Activated CD8-positive, alpha-beta memory T cell treated with anti-CD3 and anti-CD28 coated beads for 1 hour (primary cell): ENCODE data around the gene GREB1.

Experiments used
- DNase-seq, 2 donors: peaks; one replicate each; pipeline ENCODE4 v3.0.0-alpha.2; 2020; ENCODE audit warnings: low read depth in 1 of 2; ENCODE audit errors: extremely low read depth in 1 of 2

Gene GREB1

DNA sequence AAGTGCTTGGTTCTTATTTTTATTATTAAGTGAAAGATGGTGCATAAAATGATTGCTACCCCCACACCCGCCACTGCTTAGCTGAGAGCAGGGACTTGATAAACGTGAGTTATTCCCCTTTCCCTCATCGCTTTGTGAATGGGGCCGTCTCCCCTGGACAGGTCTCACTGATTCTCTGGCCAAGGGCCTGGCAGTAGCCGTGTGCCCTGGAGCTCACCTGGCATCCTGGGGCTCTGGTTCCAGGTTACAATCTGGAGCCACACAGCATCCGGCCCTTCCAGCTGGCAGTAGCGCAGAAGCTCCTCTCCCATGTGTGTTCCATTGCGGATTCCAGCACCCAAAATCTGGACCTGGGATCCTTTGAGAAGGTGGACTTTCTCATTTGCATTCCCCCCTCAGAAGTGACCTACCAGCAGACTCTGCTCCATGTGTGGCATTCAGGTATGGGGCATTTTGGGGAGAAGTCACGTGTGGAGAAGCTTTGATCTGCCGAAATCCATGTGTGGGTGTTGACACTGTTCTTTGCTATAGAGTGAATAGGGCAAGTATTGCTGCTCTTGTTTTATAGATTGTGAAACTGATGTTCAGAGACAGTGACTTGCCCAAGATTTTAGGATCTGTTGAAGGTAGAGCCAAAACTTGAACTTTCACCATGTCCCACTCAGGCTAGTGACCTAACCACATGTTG is 63.8 kb downstream of the GREB1 start:
- DNase-seq: no peak

DNA sequence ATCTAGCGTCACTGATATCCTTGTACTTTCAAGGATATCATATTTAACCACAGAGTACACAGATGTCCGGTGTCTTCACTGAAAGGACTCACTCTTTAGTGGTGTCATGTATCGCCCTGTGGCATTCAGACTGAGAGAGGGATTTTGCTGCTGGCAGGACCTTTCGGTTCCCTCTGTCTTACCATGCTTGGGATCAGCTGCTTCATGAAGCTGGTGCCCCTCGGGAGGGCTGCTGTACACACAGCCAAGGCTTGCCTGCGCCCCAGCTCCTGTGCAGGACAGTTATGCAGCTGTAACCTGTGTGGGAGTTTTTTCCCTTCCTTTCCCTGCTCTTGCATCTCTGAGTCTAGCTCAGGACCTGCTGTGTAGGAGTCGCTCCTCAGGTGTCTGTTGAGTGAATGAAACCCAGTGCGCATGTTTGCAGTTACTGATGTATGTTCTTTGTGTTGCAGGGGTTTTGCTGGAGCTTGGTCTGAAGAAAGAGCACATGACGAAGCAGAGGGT is 64.4 kb downstream of the GREB1 start:
- DNase-seq: no peak

DNA sequence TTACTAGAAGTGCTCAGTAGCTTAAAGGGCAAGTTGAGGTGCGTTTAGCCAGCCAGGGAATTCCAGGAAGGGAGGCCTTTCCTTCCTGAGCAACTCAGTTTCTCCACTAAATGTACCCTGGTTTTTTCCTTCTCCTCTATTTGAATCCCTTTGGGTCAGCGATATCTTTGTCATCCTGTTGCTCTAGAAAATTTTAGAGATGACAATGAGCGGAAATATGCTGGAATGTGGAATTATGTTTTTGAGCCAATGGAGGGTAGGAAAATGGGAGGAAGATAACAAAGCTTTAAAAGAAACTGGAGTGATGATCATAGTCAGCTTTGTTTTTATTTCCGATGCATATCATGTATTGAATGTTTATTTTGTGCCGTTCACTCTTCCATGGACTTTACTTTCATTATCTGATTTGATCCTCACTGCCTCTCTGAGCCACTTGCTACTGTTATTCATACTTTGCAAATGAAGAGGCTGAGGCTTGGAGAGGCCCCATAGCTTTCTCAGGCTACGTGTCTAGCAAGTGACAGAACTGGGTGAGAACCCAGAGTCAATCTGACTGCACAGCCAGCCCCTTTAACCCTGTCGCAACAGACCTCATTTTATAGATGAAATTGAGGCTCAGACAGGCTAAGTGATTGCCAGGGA is 68.8 kb downstream of the GREB1 start:
- DNase-seq: no peak

DNA sequence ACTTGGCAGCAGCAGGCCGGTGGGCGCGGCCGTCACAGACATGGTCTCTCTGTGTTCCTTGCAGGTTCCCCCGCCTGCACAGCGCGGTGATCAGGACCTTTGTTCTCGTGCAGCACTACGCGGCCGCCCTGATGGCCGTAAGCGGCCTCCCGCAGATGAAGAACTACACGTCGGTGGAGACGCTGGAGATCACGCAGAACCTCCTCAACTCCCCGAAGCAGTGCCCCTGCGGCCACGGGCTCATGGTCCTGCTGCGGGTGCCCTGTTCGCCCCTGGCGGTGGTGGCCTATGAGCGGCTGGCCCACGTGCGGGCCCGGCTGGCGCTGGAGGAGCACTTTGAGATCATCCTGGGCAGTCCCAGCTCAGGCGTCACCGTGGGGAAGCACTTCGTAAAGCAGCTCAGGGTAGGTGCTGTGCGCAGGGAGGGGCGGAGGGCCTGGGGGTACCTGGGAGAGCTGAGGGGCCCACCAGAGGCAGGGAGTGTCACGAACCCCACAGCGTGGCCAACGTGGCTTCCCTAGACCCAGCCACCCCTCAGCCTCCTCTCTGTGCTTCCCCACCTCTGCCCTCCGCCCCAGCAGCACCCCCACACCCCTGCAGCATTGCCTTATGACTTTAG is 76.9 kb downstream of the GREB1 start:
- no peak for DNase-seq

DNA sequence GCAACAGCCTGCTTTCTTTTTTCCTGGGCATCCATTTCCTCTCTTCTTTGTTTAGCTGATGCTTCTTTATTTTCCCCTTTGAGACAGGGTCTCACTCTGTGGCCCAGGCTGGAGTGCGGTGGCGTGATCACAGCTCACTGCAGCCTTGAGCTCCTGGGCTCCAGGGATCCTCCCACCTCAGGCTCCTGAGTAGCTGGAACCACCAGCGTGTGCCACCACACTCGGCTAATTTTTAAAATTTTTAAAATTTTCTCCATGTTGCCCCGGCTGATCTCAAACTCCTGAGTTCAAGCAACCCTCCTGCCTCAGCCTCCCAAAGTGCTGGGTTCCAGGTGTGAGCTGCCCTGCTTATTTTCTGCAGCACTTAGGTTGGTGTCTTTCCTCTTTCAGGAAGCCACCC is 77.4 kb downstream of the GREB1 start:
- no peak for DNase-seq

DNA sequence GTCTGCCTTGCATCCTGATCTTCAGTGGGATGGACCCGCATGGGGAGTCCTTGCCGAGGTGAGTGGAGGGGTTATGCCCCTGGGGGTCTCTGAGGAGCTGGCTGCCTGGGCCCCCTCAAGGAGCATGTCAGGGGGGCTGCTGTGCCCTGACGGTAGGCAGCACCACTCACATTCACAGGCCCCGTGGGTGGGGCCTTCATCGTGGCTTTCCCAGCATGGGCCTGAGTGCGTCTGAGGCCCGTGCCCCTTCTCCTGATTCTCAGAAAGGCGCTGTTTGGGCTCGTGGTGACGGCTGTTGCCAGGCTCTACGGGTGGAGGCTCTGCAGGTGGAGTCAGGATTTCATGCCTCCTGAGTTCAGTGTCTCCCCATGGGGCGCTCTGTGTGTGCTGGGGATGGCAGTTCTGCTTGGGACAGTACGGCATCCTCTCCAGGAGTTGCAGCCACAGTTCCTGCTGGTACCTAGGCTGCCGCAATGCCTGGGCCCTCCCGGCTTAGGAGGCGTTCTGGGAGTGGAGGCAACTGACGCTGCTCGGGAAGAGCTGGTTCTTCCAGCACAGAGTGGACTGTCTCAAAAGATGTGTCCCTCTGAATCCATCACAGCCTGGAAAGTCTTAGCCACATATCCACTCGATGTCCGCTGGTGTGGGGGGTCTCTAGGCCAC is 78.8 kb downstream of the GREB1 start:
- DNase-seq: no peak

DNA sequence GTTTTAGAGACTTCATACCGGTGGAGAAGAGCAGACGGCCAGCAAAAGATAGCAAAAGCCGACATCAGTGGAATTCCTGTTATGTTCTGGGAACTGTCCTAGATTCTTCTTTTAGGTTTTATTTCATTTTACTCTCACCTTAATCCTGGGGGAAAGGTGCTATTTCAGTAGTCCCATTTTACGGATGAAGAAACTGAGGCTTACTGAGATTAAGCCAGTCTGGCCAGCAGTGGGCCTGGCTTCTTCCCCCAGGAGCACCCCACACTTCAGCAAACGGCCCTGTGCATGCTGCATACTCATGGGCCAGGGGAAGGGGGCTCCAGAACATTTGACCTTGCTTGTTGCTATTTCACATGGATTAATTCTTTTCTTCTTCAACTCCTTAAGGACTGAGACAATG is 79.5 kb downstream of the GREB1 start:
- DNase-seq: no peak

DNA sequence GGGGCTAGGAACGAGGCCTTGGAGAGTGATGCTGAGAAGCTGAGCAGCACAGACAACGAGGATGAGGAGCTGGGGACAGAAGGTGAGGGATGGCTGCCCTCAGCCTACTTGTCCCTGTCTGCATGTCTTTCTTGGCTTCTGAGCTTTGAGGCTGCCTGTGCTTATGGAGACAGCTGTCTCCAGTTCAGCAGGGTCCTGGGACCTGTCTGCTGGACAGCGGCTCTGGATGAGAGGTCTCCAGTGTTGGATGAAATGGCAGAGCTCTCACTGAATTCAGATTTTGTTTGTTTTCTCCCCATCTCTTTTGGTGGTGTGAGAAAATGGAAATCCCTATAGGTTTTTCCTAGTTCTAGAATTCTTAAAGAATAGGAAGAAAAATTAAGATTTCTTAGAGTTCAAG is 81.4 kb downstream of the GREB1 start:
- no peak for DNase-seq

DNA sequence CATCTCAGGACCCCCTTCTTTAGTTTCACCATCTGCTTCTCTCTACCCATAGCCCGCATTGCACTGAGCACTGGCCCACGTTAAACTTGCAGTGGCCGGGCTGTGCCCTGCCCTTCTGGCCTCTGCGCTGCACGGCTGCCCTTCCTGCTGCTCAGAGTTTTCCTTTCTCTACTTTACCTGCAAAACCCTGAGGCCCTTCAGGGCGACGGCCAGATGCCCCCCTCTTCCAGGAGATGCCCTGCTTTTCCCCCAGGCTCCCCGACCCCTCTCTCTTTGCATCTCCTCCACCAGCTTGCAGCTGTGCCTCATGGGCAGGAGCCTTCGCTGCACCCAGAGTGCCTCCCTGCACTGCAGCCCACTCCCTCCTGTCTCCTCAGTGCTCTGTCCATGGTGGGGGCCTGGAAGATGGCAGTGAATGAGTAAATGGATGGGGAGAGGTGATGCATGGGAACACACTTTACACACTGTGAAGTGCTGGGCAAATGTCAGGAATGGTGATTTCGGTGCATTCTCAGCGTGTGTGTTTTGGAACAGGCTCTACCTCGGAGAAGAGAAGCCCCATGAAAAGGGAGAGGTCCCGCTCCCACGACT is 82.3 kb downstream of the GREB1 start:
- DNase-seq: no peak

DNA sequence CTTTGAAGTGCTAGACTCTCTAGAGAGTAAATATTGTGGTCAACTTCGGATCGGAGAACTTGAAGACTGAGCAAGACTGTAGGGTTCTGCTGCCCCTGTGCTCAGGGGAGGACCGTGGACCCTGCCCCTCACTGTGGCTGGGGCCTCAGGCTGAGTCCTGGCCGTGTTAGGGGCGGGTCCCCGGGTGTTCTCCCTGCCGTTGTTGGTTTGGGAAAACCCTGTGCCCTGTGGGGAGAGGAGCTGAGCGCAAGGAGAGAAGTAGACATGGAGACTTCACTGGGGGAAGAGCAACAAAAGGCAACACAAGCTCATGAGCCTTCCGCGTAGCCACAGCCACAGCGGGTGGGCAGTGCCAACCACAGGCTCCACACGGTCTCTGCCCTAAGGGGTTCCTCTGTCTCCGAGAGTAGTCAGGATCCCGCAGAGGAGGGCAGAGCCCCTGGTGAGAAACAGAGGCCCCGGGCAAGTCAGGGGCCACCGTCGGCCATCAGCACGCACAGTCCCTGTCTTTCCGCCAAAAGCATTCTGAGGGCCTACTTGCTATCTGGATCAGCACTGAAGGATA is 83.1 kb downstream of the GREB1 start:
- no peak for DNase-seq

DNA sequence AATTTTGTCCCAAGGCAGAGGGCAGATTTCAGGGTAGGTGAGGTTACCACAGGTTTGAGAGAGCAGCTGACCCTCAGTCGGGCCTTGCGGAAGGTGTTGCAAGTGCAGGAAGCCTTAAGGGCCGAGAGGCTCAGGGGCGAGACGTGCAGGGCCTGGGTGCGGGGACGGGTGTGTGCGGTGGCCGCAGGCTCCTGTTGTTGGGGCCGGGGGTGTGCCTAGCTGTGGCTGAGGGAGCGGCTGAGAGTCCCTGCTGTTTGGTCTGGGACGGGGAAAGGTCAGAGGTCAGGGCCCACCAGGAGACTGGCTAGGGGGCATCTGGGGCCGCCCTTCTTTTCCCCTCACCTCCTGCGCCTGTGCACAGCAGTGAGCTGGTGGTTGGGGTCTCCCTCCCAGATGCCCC is 83.7 kb downstream of the GREB1 start:
- no peak for DNase-seq

DNA sequence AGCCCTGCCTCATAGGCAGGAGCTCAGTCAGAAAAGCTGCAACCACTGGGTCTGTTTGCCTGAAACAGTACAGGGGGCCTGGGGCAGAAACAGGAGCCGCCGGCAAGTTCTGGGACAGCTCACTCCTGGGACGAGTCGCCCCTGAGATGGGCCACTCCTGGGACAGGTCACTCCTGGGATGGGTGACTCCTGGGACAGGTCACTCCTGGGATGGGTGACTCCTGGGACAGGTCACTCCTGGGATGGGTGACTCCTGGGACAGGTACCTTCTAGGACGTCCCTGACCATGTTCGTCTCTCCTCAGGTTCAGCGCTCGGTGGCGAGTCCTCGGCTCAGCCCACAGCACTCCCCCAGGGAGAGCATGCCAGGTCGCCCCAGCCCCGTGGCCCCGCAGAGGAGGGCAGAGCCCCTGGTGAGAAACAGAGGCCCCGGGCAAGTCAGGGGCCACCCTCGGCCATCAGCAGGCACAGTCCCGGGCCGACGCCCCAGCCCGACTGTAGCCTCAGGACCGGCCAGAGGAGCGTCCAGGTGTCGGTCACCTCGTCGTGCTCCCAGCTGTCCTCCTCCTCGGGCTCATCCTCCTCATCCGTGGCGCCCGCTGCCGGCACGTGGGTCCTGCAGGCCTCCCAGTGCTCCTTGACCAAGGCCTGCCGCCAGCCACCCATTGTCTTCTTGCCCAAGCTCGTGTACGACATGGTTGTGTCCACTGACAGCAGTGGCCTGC is 84.3 kb downstream of the GREB1 start:
- DNase-seq: no peak

DNA sequence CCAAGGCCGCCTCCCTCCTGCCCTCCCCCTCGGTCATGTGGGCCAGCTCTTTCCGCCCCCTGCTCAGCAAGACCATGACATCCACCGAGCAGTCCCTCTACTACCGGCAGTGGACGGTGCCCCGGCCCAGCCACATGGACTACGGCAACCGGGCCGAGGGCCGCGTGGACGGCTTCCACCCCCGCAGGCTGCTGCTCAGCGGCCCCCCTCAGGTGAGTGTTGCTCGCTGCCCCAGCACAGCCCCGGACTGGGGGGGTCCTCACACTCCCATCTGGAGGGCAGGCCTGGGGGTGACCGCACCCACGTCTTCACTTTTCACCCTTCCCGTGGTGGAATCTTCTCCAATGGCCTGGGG is 84.8 kb downstream of the GREB1 start:
- no peak for DNase-seq

DNA sequence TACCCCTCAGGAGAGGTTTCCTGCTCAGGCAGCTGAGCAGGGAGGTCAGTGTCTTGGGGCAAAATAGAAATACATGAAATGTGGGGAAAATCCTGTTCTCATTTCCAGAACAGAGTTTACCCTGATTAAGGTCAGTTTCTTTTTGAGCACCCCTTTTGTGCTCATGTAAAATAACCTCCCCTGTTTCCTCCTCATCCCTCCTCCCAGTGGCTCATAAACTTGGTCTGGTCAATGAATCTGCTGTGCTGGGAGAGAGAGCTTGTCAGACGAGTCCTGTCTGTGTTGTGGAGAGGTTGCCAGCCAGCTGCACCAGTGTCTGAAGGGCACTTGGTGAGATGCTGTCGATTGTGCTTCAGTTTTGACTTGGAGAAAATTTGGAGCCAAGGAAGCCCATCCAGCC is 87.6 kb downstream of the GREB1 start:
- no peak for DNase-seq

DNA sequence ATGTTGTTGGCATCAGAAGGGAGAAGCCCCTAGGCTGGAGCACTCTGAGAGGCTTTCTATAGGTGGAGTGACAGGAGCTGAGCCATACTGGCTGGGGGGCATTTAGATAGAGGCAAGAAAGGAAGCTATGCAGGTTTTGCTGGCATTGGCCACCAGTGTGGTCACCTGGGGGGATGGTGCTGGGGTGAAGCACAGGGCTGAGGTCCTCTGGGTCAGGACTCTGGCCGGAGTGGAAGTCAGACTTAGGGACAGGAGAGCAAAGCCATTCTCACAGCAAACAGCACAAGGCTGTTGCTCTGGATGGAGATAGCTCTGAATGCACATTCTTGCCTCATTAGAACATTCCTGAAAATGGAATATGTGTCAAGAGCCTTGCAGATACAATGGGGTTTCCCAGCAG is 88.8 kb downstream of the GREB1 start:
- DNase-seq: no peak

DNA sequence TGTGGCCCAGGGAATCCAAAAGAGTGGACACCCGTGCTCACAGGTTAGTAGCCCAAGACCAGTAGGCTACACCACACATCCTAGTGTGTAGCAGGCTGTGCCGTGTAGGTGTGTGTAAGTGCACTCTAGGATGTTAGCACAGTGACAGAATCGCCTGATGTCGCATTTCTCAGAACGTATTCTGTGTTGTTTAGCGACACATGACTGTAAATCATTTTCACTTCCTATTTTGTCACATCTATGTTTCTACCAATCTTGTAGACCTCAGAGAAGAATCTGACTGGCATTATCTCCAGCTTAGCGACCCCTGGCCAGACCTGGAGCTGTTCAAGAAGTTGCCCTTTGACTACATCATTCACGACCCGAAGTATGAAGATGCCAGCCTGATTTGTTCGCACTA is 91.0 kb downstream of the GREB1 start:
- no peak for DNase-seq

DNA sequence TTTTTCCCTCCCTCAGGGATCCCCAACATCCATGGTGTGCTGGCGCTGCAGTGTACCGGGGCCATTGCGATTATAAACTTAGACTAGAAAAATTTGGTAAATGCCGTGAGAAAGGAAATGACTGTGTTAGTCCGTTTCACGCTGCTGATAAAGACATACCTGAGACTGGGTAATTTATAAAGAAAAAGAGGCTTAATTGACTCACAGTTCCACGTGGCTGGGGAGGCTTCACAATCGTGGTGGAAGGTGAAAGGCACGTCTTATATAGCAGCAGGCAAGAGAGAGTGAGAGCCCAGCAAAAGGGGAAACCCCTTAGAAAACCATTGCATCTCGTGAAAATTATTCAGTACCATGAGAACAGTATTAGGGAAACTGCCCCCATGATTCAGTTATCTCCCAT is 91.8 kb downstream of the GREB1 start:
- DNase-seq: no peak

DNA sequence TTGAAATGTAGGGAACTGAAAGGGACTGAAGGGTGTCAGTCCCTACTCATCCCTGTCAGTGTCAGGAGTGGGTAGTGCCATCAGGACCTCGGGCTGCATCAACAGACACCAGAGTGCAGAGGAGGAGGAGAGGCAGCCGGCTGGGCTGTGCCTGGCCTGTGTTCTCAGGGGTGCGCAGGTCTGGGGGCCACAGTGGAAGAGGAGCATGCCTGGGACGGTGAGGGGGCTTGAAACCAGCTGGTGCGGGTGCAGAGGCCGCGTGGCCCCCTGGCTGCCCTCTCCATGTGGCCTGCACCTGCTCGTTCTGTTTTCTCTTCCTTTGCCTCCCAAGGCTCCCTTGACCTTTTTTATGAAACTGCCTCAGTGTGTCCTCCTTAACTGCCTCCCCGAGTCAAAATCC is 94.8 kb downstream of the GREB1 start:
- DNase-seq: no peak

DNA sequence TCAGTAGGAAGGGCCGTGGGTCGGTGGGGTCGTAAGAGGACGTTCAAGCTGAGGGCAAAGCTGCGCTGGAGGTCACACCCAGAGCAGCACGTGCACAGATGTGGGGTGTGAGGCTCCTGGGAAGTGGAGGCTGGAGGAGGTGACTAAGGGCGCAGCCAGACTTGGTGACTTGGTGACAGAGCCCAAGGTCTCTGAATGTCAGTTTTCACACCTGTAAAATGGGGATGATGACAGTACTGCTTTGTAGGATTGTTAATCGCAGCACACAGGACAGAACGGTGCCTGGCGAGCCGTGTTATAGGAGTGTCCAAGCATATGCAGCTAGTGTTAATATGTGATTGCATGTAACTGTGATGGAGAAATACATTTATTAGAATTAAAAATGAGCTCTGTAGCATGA is 95.4 kb downstream of the GREB1 start:
- no peak for DNase-seq

DNA sequence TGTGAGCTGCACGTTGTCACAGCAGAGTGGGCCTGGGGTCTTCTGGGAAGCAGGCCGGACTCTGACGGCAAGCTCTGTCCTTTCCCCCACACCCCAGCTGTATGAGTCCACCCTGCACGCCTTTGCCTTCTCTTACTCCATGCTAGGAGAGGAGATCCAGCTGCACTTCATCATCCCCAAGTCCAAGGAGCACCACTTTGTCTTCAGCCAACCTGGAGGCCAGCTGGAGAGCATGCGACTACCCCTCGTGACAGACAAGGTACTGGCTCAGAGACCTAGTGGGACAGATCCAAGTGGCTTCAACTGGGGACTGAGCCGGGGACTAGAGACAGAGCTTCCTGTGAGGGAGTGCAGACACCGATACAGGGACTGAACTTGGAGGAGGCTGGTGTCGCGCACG is 96.0 kb downstream of the GREB1 start:
- DNase-seq: no peak

DNA sequence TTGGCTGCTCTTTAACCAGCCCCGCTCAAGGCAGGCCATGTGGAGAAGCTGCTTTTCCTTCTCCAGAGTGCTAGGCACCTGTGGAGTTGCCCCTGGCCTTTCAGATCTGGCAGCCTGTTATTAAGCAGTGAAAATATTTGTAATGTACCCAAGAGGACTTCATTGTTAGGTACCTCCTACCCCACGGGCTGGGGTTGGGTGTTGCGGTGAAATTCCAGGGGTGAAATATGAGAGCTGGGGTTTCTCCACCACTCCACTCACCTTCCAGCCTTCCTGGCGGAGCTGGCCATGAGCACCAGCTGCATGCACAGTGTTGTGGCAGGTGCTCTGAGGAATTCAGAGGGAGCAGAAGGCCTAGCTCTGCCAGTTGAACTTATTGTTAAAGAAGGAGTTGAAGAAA is 97.0 kb downstream of the GREB1 start:
- no peak for DNase-seq
